Raji (cell line): ENCODE results near the gene LRRK2.

Experiments used
- POLR2A ChIP-seq: IDR thresholded peaks from 2 replicates; pipeline ENCODE4 v1.6.1; 2011; ENCODE audit warnings: low read depth, low read length, control low read depth; ENCODE audit not compliant: insufficient read depth

Gene LRRK2

GRCh38 chr12:40382217-40382616 is 157.4 kb downstream of the LRRK2 start:
- TF ChIP-seq POLR2A: no peak

GRCh38 chr12:40390980-40391379 is 166.2 kb downstream of the LRRK2 start:
- no peak for TF ChIP-seq POLR2A

GRCh38 chr12:40393026-40393425 is 168.2 kb downstream of the LRRK2 start:
- no peak for TF ChIP-seq POLR2A

- no peak for TF ChIP-seq POLR2A
Observed at GRCh38 chr12:40399656-40400055, 174.9 kb downstream of the LRRK2 start.

- no peak for TF ChIP-seq POLR2A
Observed at GRCh38 chr12:40405419-40405818, 180.6 kb downstream of the LRRK2 start.
